MV-4-11 (cell line): Measurements from ENCODE around the gene CATSPER1.

Experiments
- DNase-seq: peaks from one replicate; lab custom pipeline; 2025; lab: John Stamatoyannopoulos, UW

The CATSPER1 gene

GRCh38 chr11:66002648-66003225, 23.5 kb downstream of the CATSPER1 start:
- DNase-seq, result no peak

- peak; percentile 99 for DNase-seq
These were observed 24.2 kb downstream of the CATSPER1 start, which contains the start of the genes BANF1 and EIF1AD for GRCh38 chr11:66001942-66002647. Gene BANF1, plus strand, starts transcription at chr11:66002503. Its CDS starts 748 bp downstream, at chr11:66003251. Gene EIF1AD, minus strand, starts transcription at chr11:66002157. Its CDS starts 1,768 bp downstream, at chr11:66000389.

- peak; percentile 62 for DNase-seq
These were observed 29.0 kb downstream of the CATSPER1 start for GRCh38 chr11:65997286-65997685.

- DNase-seq, result no peak
These were observed 34.2 kb downstream of the CATSPER1 start for GRCh38 chr11:65992056-65992455.

GRCh38 chr11:65988791-65989592, 37.3 kb downstream of the CATSPER1 start:
- DNase-seq, result peak; percentile 93

- DNase-seq, result no peak
These were observed 38.9 kb downstream of the CATSPER1 start for GRCh38 chr11:65987336-65987735.

GRCh38 chr11:65983589-65983987, 42.7 kb downstream of the CATSPER1 start:
- no peak for DNase-seq

GRCh38 chr11:65982824-65983588, 43.3 kb downstream of the CATSPER1 start:
- no peak for DNase-seq

- DNase-seq, result no peak
These were observed 44.1 kb downstream of the CATSPER1 start for GRCh38 chr11:65981972-65982823.

- DNase-seq, result no peak
These were observed 45.1 kb downstream of the CATSPER1 start for GRCh38 chr11:65981101-65981740.

- DNase-seq, result no peak
These were observed 47.0 kb downstream of the CATSPER1 start for GRCh38 chr11:65979261-65979759.

GRCh38 chr11:65978391-65979238, 47.7 kb downstream of the CATSPER1 start:
- DNase-seq, result no peak

GRCh38 chr11:65977621-65978390, 48.5 kb downstream of the CATSPER1 start:
- DNase-seq, result no peak

- no peak for DNase-seq
These were observed 49.8 kb downstream of the CATSPER1 start for GRCh38 chr11:65976216-65977176.

GRCh38 chr11:65975771-65976170, 50.5 kb downstream of the CATSPER1 start:
- no peak for DNase-seq

- DNase-seq, result no peak
These were observed 52.7 kb downstream of the CATSPER1 start for GRCh38 chr11:65973439-65974110.

GRCh38 chr11:65972116-65972515, 54.2 kb downstream of the CATSPER1 start:
- no peak for DNase-seq
